Urinary bladder (tissue), 4 donors: Measurements from ENCODE around the gene CYB561D2. TPM values are rescaled to one million over a fixed set of nuclear protein-coding genes. Genes with fewer than 3 reads are reported as not detected.

ENCODE experiments used
- DNase-seq: peaks from one replicate; pipeline ENCODE4 v3.0.0-alpha.2; 2015; ENCODE audit errors: extremely low spot score
- H3K27ac ChIP-seq: one replicate; pipeline ENCODE4 v1.5.1; 2013; ENCODE audit warnings: low read depth, mild to moderate bottlenecking, moderate library complexity
- H3K36me3 ChIP-seq: one replicate; pipeline ENCODE4 v1.6.1; 2013; ENCODE audit warnings: mild to moderate bottlenecking, moderate library complexity; ENCODE audit not compliant: insufficient read depth
- H3K4me1 ChIP-seq: one replicate; pipeline ENCODE4 v1.6.1; 2013; ENCODE audit warnings: mild to moderate bottlenecking, moderate library complexity; ENCODE audit not compliant: insufficient read depth
- H3K4me3 ChIP-seq: one replicate; pipeline ENCODE4 v1.5.1; 2013; ENCODE audit warnings: low read depth, low read length
- WGBS: extraction: QIAGEN DNeasy Blood & Tissue Kit; methylation state at CpG from one replicate; pipeline ENCODE4 v1.1.7; 2013; 5-methylcytosine and 5-hydroxymethylcytosine counted together
- polyA plus RNA-seq: library from polyadenylated mRNA; stranded (reverse); fragments of 200-250 nt; gene quantifications from one replicate; pipeline ENCODE4 v1.2.3, GENCODE V29; 2013
- total RNA-seq: library from RNA; depleted of rRNA; stranded (reverse); fragments of >200 nt; gene quantifications from one replicate; pipeline ENCODE4 v1.2.3, GENCODE V29; 2014
- donor health status: healthy with polysubstance abuse.
- donor health status: healthy.

The CYB561D2 gene
- total and polyA plus RNA-seq, 2 donors = 8.6 to 19.2 TPM

GRCh38 chr3:50319894-50320625, 30.6 kb upstream of the CYB561D2 start:
- DNase-seq = no peak
- Histone ChIP-seq H3K4me3 (peak overlapping the region; percentile 58), H3K4me1 (no peaks in the 10 kb centered on the region), H3K27ac (no peak overlapping the region), H3K36me3 (no peaks in the 10 kb centered on the region)
- 78% methylated on average over 29 of the region's 29 CpGs for WGBS

GRCh38 chr3:50320853-50321335, 29.8 kb upstream of the CYB561D2 start:
- under 1% methylated on average over 45 of the region's 45 CpGs for WGBS
- no peaks in the 10 kb centered on the region for H3K4me1 ChIP-seq
- H3K36me3 ChIP-seq = no peaks in the 10 kb centered on the region
- no peak for DNase-seq
- peak overlapping the region; percentile 90 for H3K27ac ChIP-seq
- peak overlapping the region; percentile 58 for H3K4me3 ChIP-seq

GRCh38 chr3:50321336-50322114, 29.1 kb upstream of the CYB561D2 start:
- no peaks in the 10 kb centered on the region for H3K36me3 ChIP-seq
- peak overlapping the region; percentile 90 for H3K27ac ChIP-seq
- H3K4me1 ChIP-seq = no peaks in the 10 kb centered on the region
- DNase-seq = peak; percentile 80
- 1% methylated on average over 58 of the region's 59 CpGs for WGBS
- H3K4me3 ChIP-seq = peak overlapping the region; percentile 58

GRCh38 chr3:50322115-50322385, 28.6 kb upstream of the CYB561D2 start:
- Histone ChIP-seq H3K27ac (peak overlapping the region; percentile 0), H3K4me3 (peak overlapping the region; percentile 58), H3K4me1 (no peaks in the 10 kb centered on the region), H3K36me3 (no peaks in the 10 kb centered on the region)
- DNase-seq = no peak
- 10% methylated on average over 14 of the region's 14 CpGs for WGBS

GRCh38 chr3:50322386-50323091, 28.1 kb upstream of the CYB561D2 start, which contains the start of gene HYAL2:
Gene HYAL2, minus strand, starts transcription at chr3:50322745. Its CDS starts 2,256 bp downstream, at chr3:50320489.
- WGBS = 32% methylated on average over 31 of the region's 31 CpGs
- Histone ChIP-seq H3K36me3 (no peaks in the 10 kb centered on the region), H3K4me3 (peak within 1 kb of the TSS; percentile 58), H3K27ac (peak within 1 kb of the TSS; percentile 90), H3K4me1 (peaks cover 3% of the 10 kb centered on the region)
- no peak for DNase-seq

- no peaks in the 10 kb centered on the region for H3K36me3 ChIP-seq
- H3K4me3 ChIP-seq = no peak overlapping the region
- DNase-seq = no peak
- H3K27ac ChIP-seq = no peak overlapping the region
- peaks cover 3% of the 10 kb centered on the region for H3K4me1 ChIP-seq
- 43% methylated on average over 4 of the region's 4 CpGs for WGBS
These were observed 27.5 kb upstream of the CYB561D2 start for GRCh38 chr3:50323092-50323600.

GRCh38 chr3:50323614-50324199, 27.0 kb upstream of the CYB561D2 start:
- Histone ChIP-seq H3K27ac (no peak overlapping the region), H3K4me3 (no peak overlapping the region), H3K36me3 (no peaks in the 10 kb centered on the region), H3K4me1 (peaks cover 3% of the 10 kb centered on the region)
- WGBS = 72% methylated on average over 5 of the region's 5 CpGs
- DNase-seq = no peak

- Histone ChIP-seq H3K27ac (no peak overlapping the region), H3K36me3 (no peaks in the 10 kb centered on the region), H3K4me3 (no peak overlapping the region), H3K4me1 (peaks cover 3% of the 10 kb centered on the region)
- DNase-seq = no peak
- 48% methylated on average over 4 of the region's 4 CpGs for WGBS
These were observed 26.1 kb upstream of the CYB561D2 start for GRCh38 chr3:50324351-50325112.

GRCh38 chr3:50325113-50325480, 25.6 kb upstream of the CYB561D2 start:
- Histone ChIP-seq H3K4me3 (no peak overlapping the region), H3K27ac (no peak overlapping the region), H3K4me1 (peaks cover 3% of the 10 kb centered on the region), H3K36me3 (no peaks in the 10 kb centered on the region)
- DNase-seq = no peak
- WGBS = 92% methylated on average over 2 of the region's 2 CpGs

- Histone ChIP-seq H3K4me1 (peaks cover 3% of the 10 kb centered on the region), H3K27ac (no peak overlapping the region), H3K36me3 (peaks cover 2% of the 10 kb centered on the region), H3K4me3 (no peak overlapping the region)
- DNase-seq = no peak
- 88% methylated on average over 11 of the region's 11 CpGs for WGBS
These were observed 25.0 kb upstream of the CYB561D2 start for GRCh38 chr3:50325497-50326181.

- no peak for DNase-seq
- H3K36me3 ChIP-seq = peaks cover 3% of the 10 kb centered on the region
- H3K27ac ChIP-seq = no peak overlapping the region
- no peak overlapping the region for H3K4me3 ChIP-seq
- WGBS = 91% methylated on average over 8 of the region's 8 CpGs
- H3K4me1 ChIP-seq = peaks cover 3% of the 10 kb centered on the region
These were observed 24.5 kb upstream of the CYB561D2 start for GRCh38 chr3:50326182-50326541.

GRCh38 chr3:50327129-50327528, 23.5 kb upstream of the CYB561D2 start:
- peaks cover 3% of the 10 kb centered on the region for H3K36me3 ChIP-seq
- H3K4me1 ChIP-seq = peaks cover 3% of the 10 kb centered on the region

More at GRCh38 chr3:50327129-50327528, 23.5 kb upstream of the CYB561D2 start:
- no peak for DNase-seq
- 71% methylated on average over 4 of the region's 4 CpGs for WGBS
- H3K27ac ChIP-seq = no peak overlapping the region
- peak overlapping the region; percentile 91 for H3K4me3 ChIP-seq
